ENCODE measurements around the gene GRHL1. TPM values are rescaled to one million over a fixed set of nuclear protein-coding genes. Genes with fewer than 3 reads are reported as not detected.

GRHL1 gene
- total and polyA plus RNA-seq, 4 donors, result 3.6 to 13.7 (median 6.1) TPM

GRCh38 chr2:10036095-10036884, 84.8 kb downstream of the GRHL1 start:
- Histone ChIP-seq H3K27me3 (ENCODE audit: control insufficient read depth in 4 of 4, insufficient read depth in 4 of 4, low read length in 3 of 4) (no peaks in the 10 kb centered on the region), H3K9ac (ENCODE audit: low read depth in 1 of 2, low read length in 2 of 2) (peak overlapping the region; percentile 15 to 57), H3K4me3 (ENCODE audit: low read depth in 1 of 3, low read length in 3 of 3) (no peak overlapping the region), H3K9me3 (ENCODE audit: control insufficient read depth in 4 of 4, low read length in 3 of 4) (no peaks in the 10 kb centered on the region), H3K4me1 (ENCODE audit: control insufficient read depth in 4 of 4, insufficient read depth in 4 of 4, low read length in 3 of 4) (peaks cover 12 to 42% (median 31%) of the 10 kb centered on the region in 4 donors), H3K36me3 (ENCODE audit: control insufficient read depth in 4 of 4, insufficient read depth in 3 of 4, low read depth in 1 of 4, low read length in 3 of 4) (no peaks in the 10 kb centered on the region), H3K27ac (ENCODE audit: low read depth in 1 of 2, low read length in 2 of 2) (peak overlapping the region; percentile 73 to 90)
- WGBS, result 22% methylated on average over 14 of the region's 14 CpGs
- peak; percentile 55 to 85 for TF ChIP-seq RXRA (IDR thresholded peaks at IDR 0.05)
- TF ChIP-seq MAX (IDR thresholded peaks at IDR 0.05), result peak; percentile 57
- no peak for TF ChIP-seq FOXA2 (IDR thresholded peaks at IDR 0.05)
- TF ChIP-seq HNF4A (conservative IDR thresholded peaks at IDR 0.05), result peak; percentile 39 to 67
- no peak for TF ChIP-seq NR2F2 (IDR thresholded peaks at IDR 0.05)
- peak in 1 of 2 donors; percentile 24 for TF ChIP-seq JUND (IDR thresholded peaks at IDR 0.05)
- TF ChIP-seq YY1 (IDR thresholded peaks at IDR 0.05), result peak; percentile 50
- peak; percentile 54 to 72 for TF ChIP-seq RAD21 (IDR thresholded peaks at IDR 0.05)
- TF ChIP-seq SP1 (IDR thresholded peaks at IDR 0.05), result peak; percentile 70
- no peak for TF ChIP-seq ZBTB33 (IDR thresholded peaks at IDR 0.05)
- peak; percentile 63 for TF ChIP-seq CTCF (IDR thresholded peaks at IDR 0.05; ENCODE audit: low read depth, low read length, missing input control)
- peak; percentile 56 for TF ChIP-seq REST (IDR thresholded peaks at IDR 0.05)
- TF ChIP-seq ATF3 (IDR thresholded peaks at IDR 0.05), result no peak
- TF ChIP-seq HNF4G (IDR thresholded peaks at IDR 0.05), result no peak
- no peak for TF ChIP-seq FOXA1 (IDR thresholded peaks at IDR 0.05)
- peak in 1 of 2 donors; percentile 89 for TF ChIP-seq EGR1 (IDR thresholded peaks at IDR 0.05; ENCODE audit: low read depth in 2 of 2)
- TF ChIP-seq TAF1 (conservative IDR thresholded peaks at IDR 0.05), result peak; percentile 48
- TF ChIP-seq GABPA (IDR thresholded peaks at IDR 0.05 in 1 of 2, conservative IDR thresholded peaks at IDR 0.05 in 1 of 2), result no peak
- DNase-seq (ENCODE audit: low spot score), result no peak

Measured in liver (tissue), 9 donors.